IPS-18a (cell line): ENCODE data around the gene RUFY3.

Source experiments
- H3K27ac ChIP-seq: one replicate; pipeline ENCODE4 v1.5.1; 2013; ENCODE audit warnings: low read length
- H3K27me3 ChIP-seq: one replicate; pipeline ENCODE4 v1.6.1; 2013; ENCODE audit warnings: mild to moderate bottlenecking, low read length; ENCODE audit not compliant: control insufficient read depth, insufficient read depth
- H3K36me3 ChIP-seq: one replicate; pipeline ENCODE4 v1.6.1; 2013; ENCODE audit warnings: low read depth, low read length; ENCODE audit not compliant: control insufficient read depth
- H3K4me1 ChIP-seq: one replicate; pipeline ENCODE4 v1.6.1; 2013; ENCODE audit warnings: low read depth, low read length; ENCODE audit not compliant: control insufficient read depth
- H3K4me3 ChIP-seq: one replicate; pipeline ENCODE4 v1.5.1; 2013; ENCODE audit warnings: low read length
- H3K9ac ChIP-seq: one replicate; pipeline ENCODE4 v1.6.1; 2013; ENCODE audit warnings: mild to moderate bottlenecking, low read length, moderate library complexity
- H3K9me3 ChIP-seq: one replicate; pipeline ENCODE4 v1.6.1; 2013; ENCODE audit warnings: low read depth, low read length; ENCODE audit not compliant: control insufficient read depth

Gene RUFY3

GRCh38 chr4:70706516-70706915 is 15.2 kb upstream of the RUFY3 start:
- no peak overlapping the region for H3K27ac ChIP-seq
- no peaks in the 10 kb centered on the region for H3K36me3 ChIP-seq
- H3K27me3 ChIP-seq, result peaks cover 10% of the 10 kb centered on the region
- H3K9ac ChIP-seq, result peak overlapping the region; percentile 91
- H3K4me3 ChIP-seq, result peak overlapping the region; percentile 84
- H3K9me3 ChIP-seq, result no peaks in the 10 kb centered on the region
- peaks cover 21% of the 10 kb centered on the region for H3K4me1 ChIP-seq

- no peaks in the 10 kb centered on the region for H3K9me3 ChIP-seq
- no peak overlapping the region for H3K9ac ChIP-seq
- no peak overlapping the region for H3K27ac ChIP-seq
- no peaks in the 10 kb centered on the region for H3K36me3 ChIP-seq
- peaks cover 32% of the 10 kb centered on the region for H3K4me1 ChIP-seq
- no peak overlapping the region for H3K4me3 ChIP-seq
- H3K27me3 ChIP-seq, result peaks cover 10% of the 10 kb centered on the region
These were observed 12.1 kb upstream of the RUFY3 start for GRCh38 chr4:70709611-70710205.

- Histone ChIP-seq H3K27ac (no peak overlapping the region), H3K9ac (no peak overlapping the region), H3K36me3 (no peaks in the 10 kb centered on the region), H3K4me1 (peaks cover 28% of the 10 kb centered on the region), H3K9me3 (no peaks in the 10 kb centered on the region), H3K27me3 (peaks cover 3% of the 10 kb centered on the region), H3K4me3 (no peak overlapping the region)
These were observed 10.2 kb upstream of the RUFY3 start for GRCh38 chr4:70711599-70711998.

- Histone ChIP-seq H3K36me3 (no peaks in the 10 kb centered on the region), H3K9me3 (no peaks in the 10 kb centered on the region), H3K9ac (no peak overlapping the region), H3K27me3 (no peaks in the 10 kb centered on the region), H3K4me3 (no peak overlapping the region), H3K4me1 (peaks cover 27% of the 10 kb centered on the region), H3K27ac (no peak overlapping the region)
These were observed 9.6 kb upstream of the RUFY3 start for GRCh38 chr4:70712150-70712549.

- Histone ChIP-seq H3K9ac (no peak overlapping the region), H3K36me3 (no peaks in the 10 kb centered on the region), H3K27me3 (no peaks in the 10 kb centered on the region), H3K9me3 (no peaks in the 10 kb centered on the region), H3K4me3 (no peak overlapping the region), H3K4me1 (peaks cover 27% of the 10 kb centered on the region), H3K27ac (no peak overlapping the region)
These were observed 8.9 kb upstream of the RUFY3 start for GRCh38 chr4:70712604-70713452.

- H3K27ac ChIP-seq, result no peak overlapping the region
- no peak overlapping the region for H3K9ac ChIP-seq
- no peaks in the 10 kb centered on the region for H3K9me3 ChIP-seq
- no peaks in the 10 kb centered on the region for H3K27me3 ChIP-seq
- H3K36me3 ChIP-seq, result no peaks in the 10 kb centered on the region
- peaks cover 27% of the 10 kb centered on the region for H3K4me1 ChIP-seq
- H3K4me3 ChIP-seq, result no peak overlapping the region
These were observed 8.2 kb upstream of the RUFY3 start for GRCh38 chr4:70713453-70714078.

- no peaks in the 10 kb centered on the region for H3K9me3 ChIP-seq
- no peak overlapping the region for H3K4me3 ChIP-seq
- H3K36me3 ChIP-seq, result no peaks in the 10 kb centered on the region
- no peak overlapping the region for H3K9ac ChIP-seq
- H3K27me3 ChIP-seq, result no peaks in the 10 kb centered on the region
- peaks cover 24% of the 10 kb centered on the region for H3K4me1 ChIP-seq
- H3K27ac ChIP-seq, result no peak overlapping the region
These were observed 7.5 kb upstream of the RUFY3 start for GRCh38 chr4:70714079-70714887.

GRCh38 chr4:70715097-70715496 is 6.7 kb upstream of the RUFY3 start:
- no peaks in the 10 kb centered on the region for H3K36me3 ChIP-seq
- H3K9ac ChIP-seq, result no peak overlapping the region
- no peak overlapping the region for H3K4me3 ChIP-seq
- H3K27me3 ChIP-seq, result no peaks in the 10 kb centered on the region
- H3K27ac ChIP-seq, result no peak overlapping the region
- no peaks in the 10 kb centered on the region for H3K9me3 ChIP-seq
- H3K4me1 ChIP-seq, result peaks cover 17% of the 10 kb centered on the region

GRCh38 chr4:70718811-70719604 is 2.8 kb upstream of the RUFY3 start:
- H3K4me1 ChIP-seq, result peaks cover 11% of the 10 kb centered on the region
- H3K36me3 ChIP-seq, result no peaks in the 10 kb centered on the region
- no peak overlapping the region for H3K27ac ChIP-seq
- no peak overlapping the region for H3K9ac ChIP-seq
- H3K4me3 ChIP-seq, result no peak overlapping the region
- no peaks in the 10 kb centered on the region for H3K9me3 ChIP-seq
- H3K27me3 ChIP-seq, result no peaks in the 10 kb centered on the region

- Histone ChIP-seq H3K27ac (no peak overlapping the region), H3K9me3 (no peaks in the 10 kb centered on the region), H3K4me3 (no peak overlapping the region), H3K4me1 (peaks cover 6% of the 10 kb centered on the region), H3K36me3 (no peaks in the 10 kb centered on the region), H3K9ac (no peak overlapping the region), H3K27me3 (no peaks in the 10 kb centered on the region)
These were observed 531 bp downstream of the RUFY3 start for GRCh38 chr4:70722199-70722791.
